ENCODE results near the gene LIN54.
"Not testable (repeated sequence)": the region's sequence is repeated elsewhere in the genome, so short reads cannot be mapped to it uniquely, and the experiment has no call there.

Gene LIN54

DNA sequence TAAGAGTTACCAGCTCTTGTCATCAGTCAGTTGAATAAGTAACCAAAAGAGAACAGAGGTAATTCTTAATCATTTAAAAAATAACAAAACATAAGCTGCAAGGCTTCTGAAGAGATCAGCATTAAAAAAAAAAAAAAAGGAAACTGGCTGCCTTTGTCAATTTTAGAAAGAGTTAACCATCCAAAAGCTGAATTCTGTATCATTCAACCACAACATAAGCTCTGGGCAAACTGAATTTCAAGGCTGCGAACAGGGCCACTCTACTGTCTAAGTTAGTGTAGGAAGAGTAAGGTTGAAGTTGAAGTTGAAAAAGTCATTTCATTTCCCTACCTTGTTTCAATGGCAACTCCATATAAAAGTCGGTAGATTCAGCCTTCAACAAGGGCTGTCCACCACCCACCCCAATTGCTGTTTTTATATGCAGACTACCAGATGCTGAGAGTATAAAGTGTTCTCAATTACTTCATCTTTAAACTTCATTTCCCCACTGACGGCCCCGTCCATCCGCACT is 1.1 kb upstream of the LIN54 start:
- no peak for DNase-seq

DNA sequence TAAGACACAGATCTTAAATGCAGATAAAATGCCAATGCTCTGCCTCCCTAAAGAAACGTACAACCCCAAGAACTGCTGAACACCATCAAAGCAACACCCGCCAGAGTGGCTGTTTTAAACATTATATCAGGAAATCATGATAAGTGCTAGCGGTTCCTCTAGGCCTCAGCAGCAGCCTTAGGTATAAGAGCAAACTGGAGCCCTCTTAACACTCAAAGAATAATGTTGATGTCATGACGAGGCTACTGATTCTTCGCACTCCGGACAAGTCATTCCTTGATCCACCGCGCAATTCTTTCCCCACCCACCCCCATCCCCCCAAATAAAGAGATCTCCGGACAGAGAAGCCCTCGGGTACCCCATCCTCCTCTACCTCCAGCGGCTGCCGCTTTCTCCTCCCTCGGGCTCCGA is 507 bp downstream of the LIN54 start:
- DNase-seq: no peak

DNA sequence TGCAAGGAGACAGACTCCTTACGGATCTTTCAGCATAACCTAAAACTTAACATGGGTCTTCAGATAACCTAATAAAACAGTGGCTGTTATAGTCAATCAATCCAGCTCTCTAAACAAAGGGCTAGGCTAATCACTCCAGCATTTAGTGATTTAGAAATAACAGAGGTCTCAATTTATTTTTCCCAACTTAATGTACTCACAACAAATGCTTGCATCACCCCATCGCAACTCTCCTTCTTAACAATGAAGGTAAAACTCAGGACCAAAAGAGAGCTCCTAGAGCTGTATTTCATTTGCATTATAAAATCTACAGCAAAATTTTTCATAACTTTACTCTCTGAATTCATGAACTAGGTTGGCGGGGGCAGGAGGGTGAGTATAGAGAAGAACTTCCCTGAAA is 1.1 kb downstream of the LIN54 start:
- no peak for DNase-seq

DNA sequence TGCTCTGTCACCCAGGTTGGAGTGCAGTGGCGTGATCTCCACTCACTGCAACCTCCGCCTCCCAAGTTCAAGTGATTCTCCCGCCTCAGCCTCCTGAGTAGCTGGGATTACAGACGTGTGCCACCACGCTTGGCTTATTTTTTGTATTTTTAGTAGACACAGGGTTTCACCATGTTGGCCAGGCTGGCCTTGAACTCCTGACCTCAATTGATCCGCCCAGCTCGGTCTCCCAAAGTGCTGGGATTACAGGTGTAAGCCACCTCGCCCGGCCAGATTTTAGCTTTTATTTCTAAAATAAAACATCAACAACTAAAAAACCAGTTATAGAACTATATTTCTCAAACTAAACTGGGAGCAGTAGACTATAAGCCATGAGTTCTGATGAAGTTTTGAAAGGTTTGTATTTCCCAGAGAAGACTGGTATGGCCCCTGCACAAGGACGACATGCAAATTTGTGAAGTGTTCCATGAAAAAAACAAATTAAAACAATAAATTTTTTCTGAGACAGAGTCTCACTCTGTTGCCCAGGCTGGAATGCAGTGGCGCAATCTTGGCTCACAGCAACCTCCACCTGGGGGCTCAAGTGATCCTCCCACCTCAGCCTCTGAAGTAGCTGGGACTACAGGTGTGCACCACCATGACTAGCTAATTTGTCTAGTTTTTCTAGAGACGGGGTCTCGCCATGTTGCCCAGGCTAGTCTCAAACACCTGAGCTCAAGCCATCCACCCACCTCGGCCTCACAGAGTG is 7.4 kb downstream of the LIN54 start:
- DNase-seq: not testable (repeated sequence)

DNA sequence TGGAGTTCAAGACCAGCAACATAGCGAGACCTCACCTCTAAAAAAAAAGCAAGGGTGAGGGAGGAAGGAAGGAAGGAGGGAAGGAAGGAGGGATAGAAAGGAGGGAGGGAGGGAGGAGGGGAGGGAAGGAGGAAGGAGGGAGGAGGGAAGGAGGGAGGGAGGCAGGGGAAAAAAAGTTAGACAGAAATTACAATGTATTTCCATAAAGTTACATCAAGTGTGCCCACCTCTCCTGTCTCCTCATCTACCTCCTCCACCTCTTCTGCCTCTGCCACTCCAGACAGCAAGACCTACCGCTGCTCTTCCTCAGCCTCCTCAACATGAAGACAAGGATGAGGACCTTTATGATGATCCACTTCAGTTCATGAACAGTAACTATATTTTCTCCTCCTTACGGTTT is 8.3 kb downstream of the LIN54 start:
- DNase-seq: no peak

DNA sequence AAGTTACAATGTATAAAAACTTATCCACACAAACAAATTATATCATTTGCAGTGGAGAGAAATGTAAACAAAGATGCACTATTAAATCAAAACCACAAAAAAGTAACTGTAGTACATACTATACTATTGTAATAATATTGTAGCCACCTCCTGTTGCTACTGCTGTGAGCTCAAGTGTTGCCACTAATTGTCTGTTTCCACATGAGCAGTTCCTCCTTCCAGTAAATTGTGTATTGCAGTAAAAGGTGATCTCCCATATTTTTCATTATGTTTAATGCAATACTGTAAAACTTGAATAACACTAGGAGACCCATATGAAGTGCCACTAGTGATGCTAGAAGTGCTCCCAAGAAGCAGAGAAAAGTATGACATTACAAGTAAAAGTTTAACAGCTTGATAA is 11.7 kb downstream of the LIN54 start:
- DNase-seq: no peak

DNA sequence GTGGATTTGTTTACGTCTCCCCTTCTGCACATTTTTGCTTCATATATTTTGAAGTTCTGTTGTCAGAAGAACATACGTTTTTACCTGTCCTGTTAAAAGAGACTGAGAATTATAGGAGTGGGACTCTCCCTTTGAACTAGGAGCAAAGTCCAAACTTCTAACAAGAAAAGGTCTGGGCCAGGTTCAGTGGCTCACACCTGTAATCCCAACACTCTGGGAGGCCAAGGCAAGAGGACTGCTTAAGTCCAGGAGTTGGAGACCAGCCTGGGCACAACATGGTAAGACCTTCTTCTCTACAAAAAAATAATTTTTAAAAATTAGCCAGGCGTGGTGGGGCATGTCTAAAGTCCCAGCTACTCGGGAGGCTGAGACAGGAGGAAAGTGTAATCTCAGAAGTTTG is 15.8 kb downstream of the LIN54 start:
- DNase-seq: no peak

DNA sequence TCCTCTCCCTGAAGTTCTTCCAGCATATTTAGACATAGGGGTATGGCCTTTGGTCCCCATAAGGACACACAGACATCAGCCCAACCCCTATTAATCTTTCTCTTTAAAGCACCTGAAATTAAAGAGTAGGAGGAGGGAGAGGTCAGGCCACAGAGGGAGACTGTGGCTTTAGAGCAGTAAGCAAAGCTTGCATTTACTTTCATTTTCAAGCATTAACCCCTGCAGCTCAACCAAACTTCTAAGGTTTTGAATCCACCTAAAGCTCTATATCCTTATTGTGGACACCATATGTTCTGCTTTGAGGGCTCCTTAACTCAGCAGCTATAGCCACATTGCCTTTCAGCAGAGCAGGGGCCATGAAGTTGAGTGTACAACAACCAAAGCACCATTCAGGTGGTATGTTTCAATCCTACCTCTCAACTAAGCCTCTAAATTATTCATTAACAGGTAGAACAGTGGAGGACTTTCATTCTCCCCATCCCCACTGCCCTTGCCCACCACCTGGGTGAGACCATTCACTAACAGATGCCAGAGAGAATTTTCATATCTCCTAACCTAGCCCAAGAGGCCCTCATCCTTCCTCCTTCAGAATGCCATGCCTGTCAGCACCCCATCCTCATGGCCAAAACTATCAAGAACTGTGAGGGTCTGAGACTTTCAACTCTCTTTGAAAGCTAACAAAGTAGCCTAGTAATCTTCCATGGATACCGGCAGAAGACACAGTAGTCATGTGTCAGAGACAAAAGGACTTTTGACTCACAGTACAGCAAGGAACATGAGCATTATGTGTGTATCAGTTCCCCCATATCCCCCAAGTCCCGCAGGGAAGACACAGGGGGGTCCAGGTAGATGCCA is 20.8 kb downstream of the LIN54 start:
- no peak for DNase-seq

DNA sequence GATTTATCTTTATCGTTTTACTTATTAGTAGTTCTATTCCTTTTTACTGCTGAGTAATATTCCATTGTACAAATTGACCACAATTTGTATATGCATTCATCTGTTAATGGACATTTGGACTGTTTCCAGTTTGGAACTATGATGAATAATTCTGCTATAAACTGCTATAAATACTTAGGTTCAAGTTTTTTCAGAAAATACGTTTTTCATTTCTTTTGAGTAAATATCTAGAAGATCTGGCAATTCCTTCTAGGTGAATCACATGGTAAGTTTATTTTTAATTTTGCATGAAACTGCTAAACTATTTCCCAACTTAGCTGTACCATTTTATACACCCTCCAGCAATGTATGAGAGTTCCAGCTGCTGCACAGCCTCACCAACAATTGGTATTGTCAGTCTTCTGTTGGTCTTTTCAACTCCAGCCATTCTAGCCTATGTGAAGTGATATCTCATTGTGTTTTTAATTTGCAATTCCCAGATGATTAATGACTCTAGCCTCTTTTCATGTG is 22.2 kb downstream of the LIN54 start:
- DNase-seq: no peak

DNA sequence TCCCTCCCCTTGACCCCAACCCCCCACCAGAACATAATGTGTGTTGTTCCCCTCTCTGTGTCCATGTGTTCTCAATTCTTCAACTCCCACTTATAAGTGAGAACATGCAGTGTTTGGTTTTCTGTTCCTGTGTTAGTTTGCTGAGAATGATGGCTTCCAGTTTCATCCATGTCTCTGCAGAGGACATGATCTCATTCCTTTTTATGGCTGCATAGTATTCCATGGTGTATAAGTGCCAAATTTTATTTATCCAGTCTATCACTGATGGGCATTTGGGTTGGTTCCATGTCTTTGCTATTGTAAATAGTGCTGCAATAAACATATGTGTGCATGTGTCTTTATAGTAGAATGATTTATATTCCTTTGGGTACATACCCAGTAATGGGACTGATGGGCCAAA is 23.1 kb downstream of the LIN54 start:
- not testable (repeated sequence) for DNase-seq

DNA sequence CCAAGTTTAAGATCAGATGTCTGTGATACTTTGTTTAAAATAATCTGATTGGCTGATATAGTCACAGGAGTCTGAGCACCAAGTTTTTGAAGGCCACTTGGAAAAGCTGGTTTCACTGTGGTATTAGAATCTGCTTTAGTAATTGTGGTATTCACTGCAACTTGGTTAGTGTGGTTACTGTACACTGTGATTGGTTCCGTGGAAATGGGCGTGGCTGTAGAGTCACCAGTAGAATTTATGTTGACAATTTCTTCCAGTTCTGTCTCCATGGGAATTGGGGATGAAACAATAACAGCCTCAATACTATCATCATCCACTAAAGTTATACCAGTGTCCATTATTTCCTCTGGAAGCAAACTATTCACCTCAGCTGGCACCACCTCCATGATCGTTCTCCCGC is 26.2 kb downstream of the LIN54 start:
- DNase-seq: no peak

DNA sequence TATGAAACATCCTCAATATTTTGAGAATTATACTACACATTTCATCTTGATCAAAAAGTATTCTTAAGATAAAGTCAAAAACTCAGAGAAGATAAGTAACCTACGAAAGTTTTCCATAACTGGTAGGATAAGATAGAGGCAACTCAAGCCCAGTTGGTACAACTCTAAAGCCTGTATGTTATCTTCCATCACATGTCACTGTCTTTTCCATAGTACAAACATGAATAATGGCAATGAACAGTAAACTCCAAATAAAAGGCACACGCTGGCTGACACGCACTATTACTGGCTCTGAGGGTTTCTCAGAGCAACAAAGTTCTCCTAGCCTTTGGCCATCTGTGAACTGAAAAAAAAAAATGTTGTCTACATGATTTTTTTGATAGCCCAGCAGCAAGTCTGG is 27.2 kb downstream of the LIN54 start:
- DNase-seq: no peak

DNA sequence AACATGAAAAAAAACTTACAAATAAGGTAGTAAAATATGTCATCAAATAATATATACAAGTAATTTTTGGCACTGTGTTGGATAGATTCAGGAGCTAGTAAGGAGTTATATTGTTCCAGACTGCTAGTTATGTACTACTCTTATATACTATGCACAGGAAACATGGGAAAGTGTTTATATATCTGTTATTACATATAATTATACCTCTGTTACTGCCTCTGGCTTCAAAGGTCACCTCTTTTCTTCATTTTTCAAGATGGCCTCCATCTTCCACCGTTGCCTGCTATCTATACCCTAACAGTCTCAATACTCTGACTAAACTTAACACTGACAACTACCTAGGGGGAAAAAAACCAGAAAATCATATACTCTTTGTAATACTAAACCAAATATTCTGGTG is 29.5 kb downstream of the LIN54 start:
- no peak for DNase-seq

DNA sequence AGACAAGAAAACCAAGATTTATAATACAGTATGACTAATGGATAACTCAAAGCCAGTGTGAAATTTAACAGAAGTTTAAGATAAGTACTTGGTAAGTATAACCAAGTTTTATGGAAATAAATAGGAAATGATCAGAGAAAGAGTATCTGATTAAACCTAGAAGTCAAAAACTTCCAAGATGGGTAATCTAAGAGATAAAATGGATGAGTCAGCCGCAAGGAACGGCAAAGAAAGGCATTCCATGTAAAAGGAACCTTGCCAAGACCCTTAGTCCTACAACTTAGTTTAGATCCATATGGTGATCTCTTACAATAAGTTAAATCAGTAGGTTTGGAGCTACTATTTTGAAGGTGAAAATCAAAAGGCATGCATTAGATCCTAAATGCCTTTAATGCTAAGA is 34.8 kb downstream of the LIN54 start:
- no peak for DNase-seq

DNA sequence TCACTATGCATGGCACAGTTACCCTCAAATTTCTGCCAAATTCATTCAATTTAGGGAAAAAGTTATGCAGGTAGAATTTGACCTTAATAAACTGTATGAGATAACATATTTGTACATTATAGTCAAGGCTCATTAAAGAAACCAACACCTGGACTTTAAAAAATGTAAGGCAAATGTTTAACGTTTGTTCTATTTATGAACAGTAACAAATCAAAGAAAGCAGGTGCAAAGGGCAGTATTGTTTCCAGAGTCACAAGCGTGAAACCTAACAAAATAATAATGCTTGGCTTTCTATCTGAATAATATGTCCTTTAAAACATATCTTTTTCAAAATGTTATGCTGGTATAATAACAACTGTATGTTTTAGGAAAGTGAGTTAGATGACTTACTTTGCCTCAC is 41.2 kb downstream of the LIN54 start:
- no peak for DNase-seq

DNA sequence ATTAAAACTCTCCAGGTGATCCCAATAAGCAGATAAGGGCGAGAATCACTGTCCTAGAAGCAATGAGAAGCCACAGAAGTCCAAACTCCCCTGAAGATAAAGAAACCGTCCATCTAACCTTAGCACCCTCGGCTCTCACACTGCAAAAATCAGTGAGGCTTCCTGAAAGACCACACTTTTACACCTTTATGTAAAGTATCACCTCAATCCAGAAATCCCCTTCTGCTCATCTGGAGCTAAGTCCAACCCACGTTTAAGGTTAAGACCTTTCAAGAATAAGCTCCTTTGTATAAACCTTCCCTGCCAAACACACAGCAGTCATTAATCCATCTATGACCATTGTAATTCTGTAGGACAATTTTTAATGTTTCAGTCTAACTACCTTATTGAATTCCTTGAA is 41.7 kb downstream of the LIN54 start:
- no peak for DNase-seq

DNA sequence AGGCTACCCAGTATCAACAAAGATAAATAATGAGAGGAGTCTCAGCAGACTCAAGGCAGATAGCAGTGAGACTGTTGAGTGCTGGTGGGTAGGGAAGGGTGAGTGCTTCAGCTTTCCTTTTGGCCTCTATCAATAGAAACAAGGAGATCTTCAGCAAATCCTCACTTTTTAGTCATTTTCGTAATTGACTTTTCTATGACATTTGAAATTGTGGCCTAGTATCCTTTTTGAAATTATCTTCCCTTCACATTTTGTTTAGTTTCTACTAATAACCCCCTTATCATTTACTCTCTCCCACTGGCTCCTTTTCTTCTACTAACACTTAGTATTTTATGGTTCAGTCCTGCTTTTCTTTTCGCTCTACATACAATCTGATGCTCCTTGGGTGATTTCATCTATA is 44.9 kb downstream of the LIN54 start:
- DNase-seq: no peak

DNA sequence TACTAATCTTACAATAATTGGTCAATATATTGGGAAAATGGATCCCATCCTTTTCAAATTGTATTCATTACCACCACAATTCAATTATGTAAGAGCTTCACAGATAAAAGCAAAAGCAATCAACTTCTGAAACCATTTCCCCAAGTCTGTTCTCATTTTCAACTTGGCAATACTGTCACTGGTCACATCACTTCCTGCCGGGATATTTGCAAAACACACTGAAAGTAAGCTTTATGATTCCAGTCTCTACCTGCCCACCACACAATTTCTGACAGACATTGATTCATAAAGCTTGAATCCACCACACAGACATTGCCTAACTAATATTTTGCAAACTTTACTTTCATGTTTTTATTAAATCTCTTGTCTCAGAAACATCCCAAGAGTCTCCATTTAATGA is 53.6 kb downstream of the LIN54 start:
- DNase-seq: no peak

DNA sequence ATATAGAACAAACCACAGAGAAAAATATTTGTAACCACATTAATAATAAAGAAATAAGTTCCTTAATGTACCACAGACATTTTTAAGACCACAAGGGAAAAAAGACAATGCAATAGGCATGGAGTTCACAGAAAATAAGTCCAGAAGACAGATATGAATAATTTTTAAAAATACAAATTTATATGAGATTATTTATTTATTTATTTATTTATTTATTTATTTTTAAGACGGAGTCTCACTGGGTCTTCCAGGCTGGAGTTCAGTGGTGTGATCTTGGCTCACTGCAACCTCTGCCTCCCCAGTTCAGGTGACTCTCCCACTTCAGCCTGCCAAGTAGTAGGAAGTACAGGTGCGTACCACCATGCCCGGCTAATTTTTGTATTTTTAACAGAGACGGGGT is 56.4 kb downstream of the LIN54 start:
- DNase-seq: no peak

DNA sequence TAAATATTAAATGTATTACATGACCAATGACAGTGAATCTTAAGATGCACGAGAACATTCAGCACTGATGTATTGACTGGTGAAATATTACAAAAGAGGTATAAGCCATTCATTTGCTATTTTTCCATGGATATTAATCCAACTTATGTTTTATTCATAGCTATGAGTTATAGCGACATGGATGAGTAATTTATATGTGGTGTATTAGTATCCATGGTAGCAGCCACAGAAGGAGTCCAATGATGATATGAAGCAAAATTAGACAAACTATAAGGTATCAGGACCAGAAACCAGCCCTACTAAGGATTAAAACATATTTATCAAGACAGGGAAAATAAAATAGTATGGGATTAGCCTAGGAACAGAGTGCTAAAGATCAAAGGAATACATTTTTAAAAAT is 59.4 kb downstream of the LIN54 start:
- DNase-seq: no peak

DNA sequence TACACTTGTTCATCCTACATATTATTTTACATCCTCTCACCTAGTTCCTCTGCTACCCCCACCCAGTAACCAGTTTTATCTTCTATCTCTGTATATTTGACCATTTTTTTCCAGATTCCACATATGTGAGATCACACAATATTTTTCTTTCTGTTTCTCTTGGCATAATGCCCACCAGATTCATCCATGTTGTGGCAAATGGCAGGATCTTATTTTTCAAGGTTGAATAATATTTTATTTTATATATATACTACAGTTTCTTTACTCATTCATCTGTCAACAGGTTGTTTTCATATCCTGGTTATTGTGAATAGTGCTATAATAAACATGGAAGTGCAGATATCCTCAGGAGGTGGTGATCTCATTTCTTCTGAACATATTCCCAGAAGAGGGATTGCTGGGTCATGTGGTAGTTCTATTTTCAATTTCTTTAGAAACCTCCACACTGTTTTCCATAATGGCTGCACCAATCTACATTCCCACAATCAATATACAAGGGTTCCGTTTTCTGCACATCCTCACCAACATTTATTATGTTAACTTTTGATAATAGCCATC is 61.9 kb downstream of the LIN54 start:
- no peak for DNase-seq

DNA sequence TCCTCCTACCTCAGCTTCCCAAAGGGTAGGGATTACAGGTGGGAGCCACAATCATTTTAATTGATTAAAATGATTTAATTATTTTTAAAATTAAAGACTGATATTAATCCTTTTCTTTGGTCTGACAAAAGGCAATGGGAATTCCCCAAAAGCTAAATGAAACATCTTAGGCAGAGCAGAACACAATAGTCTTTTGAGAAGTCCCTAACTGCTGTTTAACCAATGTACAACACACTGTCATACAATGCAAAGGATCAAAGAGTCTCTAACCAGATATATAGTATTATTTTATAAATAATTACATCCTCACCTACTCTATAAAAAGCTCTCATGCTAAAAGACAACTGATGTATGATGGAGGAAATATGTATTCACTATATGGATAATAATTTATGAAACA is 63.1 kb downstream of the LIN54 start:
- DNase-seq: no peak

DNA sequence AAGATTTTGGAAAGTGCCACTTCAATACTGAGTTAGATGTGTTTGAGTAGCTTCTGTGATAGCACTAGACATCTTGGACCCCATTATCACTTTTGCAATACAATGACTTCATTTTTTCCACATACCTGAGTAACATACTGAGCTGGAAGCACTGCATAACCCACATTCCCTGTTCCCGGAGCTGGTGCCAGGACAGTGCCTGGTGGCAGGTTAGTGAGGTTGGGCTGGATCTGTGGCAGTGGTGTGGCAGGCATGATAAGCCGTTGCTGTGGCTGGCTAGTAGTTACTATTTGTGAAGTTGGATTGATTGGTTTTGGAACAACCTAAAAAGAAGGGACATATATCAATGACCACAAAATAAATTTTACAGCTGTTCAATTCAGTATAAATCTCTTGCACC is 71.2 kb downstream of the LIN54 start:
- DNase-seq: no peak

DNA sequence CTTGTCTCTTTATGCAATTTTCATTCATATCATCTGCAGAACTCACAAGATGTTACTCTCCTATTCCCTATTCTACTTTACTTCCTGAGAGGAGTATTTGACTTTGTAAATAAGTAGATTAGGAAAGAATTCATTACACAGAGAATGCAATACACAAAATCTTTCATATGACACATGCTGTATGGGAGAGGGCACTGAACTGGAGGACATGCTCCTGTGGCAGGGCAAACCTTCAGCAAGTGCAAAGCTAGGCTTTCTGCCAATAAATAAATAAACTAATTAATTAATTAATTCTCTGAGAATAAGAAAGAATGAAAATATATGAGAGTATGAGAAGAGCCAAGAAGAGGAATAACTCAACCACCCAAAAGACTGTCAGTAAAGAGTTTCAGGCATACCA is 76.2 kb downstream of the LIN54 start:
- DNase-seq: no peak
